H1 (cell line): ENCODE measurements around the gene CCDC192. TPM values are rescaled to one million over a fixed set of nuclear protein-coding genes. Genes with fewer than 3 reads are reported as not detected.

Experiments used
- CTCF ChIA-PET: fragments of 300-600 bp; sonication (Branson Sonifier 250); formaldehyde crosslinking; loops from one replicate; lab custom pipeline; 2021; ENCODE audit not compliant: partially characterized antibody; lab: Charles Lee
- POLR2A ChIA-PET: fragments of 300-600 bp; sonication (Branson Sonifier 250); formaldehyde crosslinking; loops from one replicate; lab custom pipeline; 2021; ENCODE audit warnings: inconsistent platforms; ENCODE audit not compliant: partially characterized antibody; lab: Charles Lee
- DNase-seq, 2 experiments: peaks; one replicate each; pipeline versions ENCODE4 v3.0.0 to v3.0.0-alpha.2; 2010 to 2022; ENCODE audit warnings: low spot score in 2 of 2, low read depth in 1 of 2, mixed read lengths in 1 of 2
- FAIRE-seq: peaks from 2 replicates; lab custom pipeline; 2011; peaks lifted over from hg19 to GRCh38; lab: Jason Lieb, UNC
- H2AFZ ChIP-seq: 2 replicates; pipeline ENCODE4 v1.8.1; 2012; ENCODE audit warnings: low read length, inconsistent platforms
- H2AK5ac ChIP-seq: 2 replicates; pipeline ENCODE4 v1.6.1; 2013; ENCODE audit warnings: low read depth, low read length
- H2BK120ac ChIP-seq: replicated peaks from 2 replicates; pipeline ENCODE3; 2013; ENCODE audit warnings: low read depth, low read length, inconsistent platforms
- H2BK12ac ChIP-seq: 2 replicates; pipeline ENCODE4 v1.6.1; 2013; ENCODE audit warnings: low read depth, low read length
- H2BK15ac ChIP-seq: 2 replicates; pipeline ENCODE4 v1.6.1; 2013; ENCODE audit warnings: low read length
- H2BK20ac ChIP-seq: 2 replicates; pipeline ENCODE4 v1.6.1; 2013; ENCODE audit warnings: low read length
- H2BK5ac ChIP-seq: 2 replicates; pipeline ENCODE4 v1.6.1; 2013; ENCODE audit warnings: low read depth, low read length
- H3K14ac ChIP-seq: 2 replicates; pipeline ENCODE4 v1.6.1; 2013; ENCODE audit warnings: inconsistent platforms; ENCODE audit not compliant: insufficient read length
- H3K18ac ChIP-seq: 2 replicates; pipeline ENCODE4 v1.6.1; 2013; ENCODE audit warnings: low read length; ENCODE audit errors: extremely low read depth
- H3K23ac ChIP-seq: 2 replicates; pipeline ENCODE4 v1.6.1; 2013; ENCODE audit warnings: inconsistent platforms; ENCODE audit not compliant: insufficient read length
- H3K23me2 ChIP-seq: 2 replicates; pipeline ENCODE4 v1.6.1; 2013; ENCODE audit warnings: low read depth, low read length
- H3K27ac ChIP-seq: 2 replicates; pipeline ENCODE4 v1.6.1; 2011; ENCODE audit warnings: low read depth, low read length, inconsistent platforms
- H3K27me3 ChIP-seq, 4 experiments: replicated peaks in 1 of 4; 1 replicate in 1 of 4; 2 replicates in 3 of 4; pipeline versions ENCODE4 v1.6.1 to v1.8.1; 2011 to 2013; ENCODE audit warnings: low read length in 3 of 4, mild to moderate bottlenecking in 3 of 4, inconsistent platforms in 2 of 4, mixed read lengths in 2 of 4, moderate library complexity in 1 of 4; ENCODE audit not compliant: control insufficient read depth in 3 of 4, insufficient read depth in 3 of 4; ENCODE audit errors: extremely low read depth in 1 of 4
- H3K36me3 ChIP-seq, 4 experiments: 2 replicates each; pipeline versions ENCODE4 v1.6.1 to v1.8.1; 2011 to 2013; ENCODE audit warnings: mild to moderate bottlenecking in 4 of 4, low read length in 3 of 4, moderate library complexity in 2 of 4, control low read depth in 1 of 4, inconsistent platforms in 1 of 4; ENCODE audit not compliant: insufficient read depth in 4 of 4, control insufficient read depth in 2 of 4
- H3K4ac ChIP-seq: replicated peaks from 2 replicates; pipeline ENCODE3; 2013; ENCODE audit warnings: low read length, low read depth, mixed read lengths, inconsistent platforms; ENCODE audit not compliant: insufficient read length
- H3K4me1 ChIP-seq, 4 experiments: replicated peaks in 1 of 4; 1 replicate in 1 of 4; 2 replicates in 3 of 4; pipeline versions ENCODE4 v1.6.1 to v1.8.1; 2011 to 2013; ENCODE audit warnings: low read length in 3 of 4, inconsistent platforms in 2 of 4, mixed read lengths in 1 of 4; ENCODE audit not compliant: insufficient read depth in 4 of 4, control insufficient read depth in 3 of 4
- H3K4me2 ChIP-seq, 2 experiments: 2 replicates each; pipeline versions ENCODE4 v1.6.1 to v1.8.1; 2011 to 2013; ENCODE audit warnings: low read depth in 2 of 2, low read length in 2 of 2, control low read depth in 1 of 2, inconsistent platforms in 1 of 2, mild to moderate bottlenecking in 1 of 2; ENCODE audit not compliant: insufficient read depth in 1 of 2
- H3K4me3 ChIP-seq, 4 experiments: fragments of 200-600, 300-600 bp in 1 of 4; sonication (generic), shearing (Covaris generic), sonication (Bioruptor Twin) in 1 of 4; 2 replicates each; pipeline versions ENCODE4 v1.5.1 to v1.8.1; 2011 to 2016; ENCODE audit warnings: low read length in 4 of 4, low read depth in 3 of 4, control low read depth in 2 of 4, inconsistent platforms in 2 of 4, mild to moderate bottlenecking in 2 of 4, mixed read lengths in 1 of 4, moderate library complexity in 1 of 4; ENCODE audit not compliant: insufficient read depth in 2 of 4; ENCODE audit errors: extremely low read depth in 1 of 4
- H3K56ac ChIP-seq: replicated peaks from 2 replicates; pipeline ENCODE3; 2013; ENCODE audit warnings: low read depth, mild to moderate bottlenecking, mixed read lengths, low read length, inconsistent platforms; ENCODE audit not compliant: insufficient read length
- H3K79me1 ChIP-seq: 2 replicates; pipeline ENCODE4 v1.6.1; 2013; ENCODE audit warnings: low read depth, low read length, control low read depth
- H3K79me2 ChIP-seq, 2 experiments: 2 replicates each; pipeline versions ENCODE4 v1.6.1 to v1.8.1; 2012 to 2013; ENCODE audit warnings: low read length in 2 of 2, mild to moderate bottlenecking in 2 of 2, inconsistent platforms in 1 of 2; ENCODE audit not compliant: insufficient read depth in 2 of 2, control insufficient read depth in 1 of 2
- H3K9ac ChIP-seq, 4 experiments: replicated peaks in 1 of 4; 1 replicate in 1 of 4; 2 replicates in 3 of 4; pipeline versions ENCODE4 v1.6.1 to v1.8.1; 2011 to 2013; ENCODE audit warnings: low read depth in 3 of 4, low read length in 3 of 4, control low read depth in 2 of 4, mild to moderate bottlenecking in 2 of 4, moderate library complexity in 2 of 4, inconsistent platforms in 1 of 4; ENCODE audit errors: extremely low read depth in 1 of 4
- H3K9me3 ChIP-seq, 2 experiments: 2 replicates each; pipeline versions ENCODE4 v1.6.1 to v1.8.1; 2012 to 2013; ENCODE audit warnings: mild to moderate bottlenecking in 2 of 2, moderate library complexity in 2 of 2, control low read depth in 1 of 2, inconsistent platforms in 1 of 2, low read depth in 1 of 2, low read length in 1 of 2, mixed read lengths in 1 of 2; ENCODE audit not compliant: insufficient read depth in 2 of 2
- H4K20me1 ChIP-seq, 2 experiments: replicated peaks in 1 of 2; 2 replicates each; pipeline versions ENCODE3 to v1.8.1; 2011 to 2013; ENCODE audit warnings: inconsistent platforms in 2 of 2, low read length in 2 of 2, mild to moderate bottlenecking in 1 of 2; ENCODE audit not compliant: insufficient read depth in 2 of 2, control insufficient read depth in 1 of 2
- H4K5ac ChIP-seq: 2 replicates; pipeline ENCODE4 v1.6.1; 2013; ENCODE audit warnings: low read length, low read depth, mixed read lengths, inconsistent platforms; ENCODE audit not compliant: insufficient read length
- H4K8ac ChIP-seq: 2 replicates; pipeline ENCODE4 v1.8.0; 2013; ENCODE audit warnings: mild to moderate bottlenecking, moderate library complexity, low read length, inconsistent platforms; ENCODE audit not compliant: insufficient read depth; ENCODE audit errors: extremely low read depth
- H4K91ac ChIP-seq: replicated peaks from 2 replicates; pipeline ENCODE3; 2013; ENCODE audit warnings: low read length, mixed read lengths, inconsistent platforms; ENCODE audit not compliant: insufficient read length
- ASH2L ChIP-seq: fragments of 200-600, 300-600 bp; sonication (generic); IDR thresholded peaks from one replicate; pipeline ENCODE4 v1.7.1; 2017; ENCODE audit warnings: low read length
- CBX5 ChIP-seq: fragments of 300-800, 300-1000 bp; sonication (generic); IDR thresholded peaks from 2 replicates; pipeline ENCODE4 v1.7.1; 2016; ENCODE audit warnings: antibody characterized with exemption, low read length, low read depth
- E2F6 ChIP-seq: IDR thresholded peaks from 2 replicates; pipeline ENCODE4 v1.6.1; 2012; ENCODE audit warnings: inconsistent platforms
- EP300 ChIP-seq, 2 experiments: IDR thresholded peaks; 1 replicate in 1 of 2; 2 replicates in 1 of 2; pipeline ENCODE4 v1.6.1; 2011 to 2012; ENCODE audit warnings: low read depth in 2 of 2, low read length in 2 of 2, mild to moderate bottlenecking in 2 of 2, borderline replicate concordance in 1 of 2, inconsistent platforms in 1 of 2, moderate library complexity in 1 of 2
- EZH2 ChIP-seq: fragments of 200-600 bp; sonication (generic); IDR thresholded peaks from 2 replicates; pipeline ENCODE4 v1.7.1; 2012; ENCODE audit warnings: low read depth, mild to moderate bottlenecking, moderate library complexity, low read length, inconsistent platforms; ENCODE audit not compliant: severe bottlenecking
- GABPA ChIP-seq: IDR thresholded peaks from 2 replicates; pipeline ENCODE4 v1.6.1; 2011; ENCODE audit warnings: mild to moderate bottlenecking, low read length, moderate library complexity, borderline replicate concordance; ENCODE audit not compliant: insufficient read depth
- NRF1 ChIP-seq: IDR thresholded peaks from 2 replicates; pipeline ENCODE4 v1.6.1; 2011; ENCODE audit warnings: mild to moderate bottlenecking, low read depth, low read length, improper control_type of control experiment
- POLR2AphosphoS5 ChIP-seq: IDR thresholded peaks from 2 replicates; pipeline ENCODE4 v1.6.1; 2011; ENCODE audit warnings: low read depth, low read length
- POU5F1 ChIP-seq: IDR thresholded peaks from 2 replicates; pipeline ENCODE4 v1.6.1; 2011; ENCODE audit warnings: low read depth, mild to moderate bottlenecking, low read length, moderate library complexity
- RXRA ChIP-seq: IDR thresholded peaks from 2 replicates; pipeline ENCODE4 v1.6.1; 2011; ENCODE audit warnings: low read depth, mild to moderate bottlenecking, low read length, moderate library complexity; ENCODE audit not compliant: insufficient read depth
- SIN3A ChIP-seq, 2 experiments: IDR thresholded peaks in 1 of 2; conservative IDR thresholded peaks in 1 of 2; 2 replicates each; pipeline ENCODE4 v1.6.1; 2011 to 2012; ENCODE audit warnings: low read length in 2 of 2, improper control_type of control experiment in 1 of 2, low read depth in 1 of 2, mild to moderate bottlenecking in 1 of 2
- SP1 ChIP-seq: IDR thresholded peaks from 2 replicates; pipeline ENCODE4 v1.6.1; 2011; ENCODE audit warnings: low read depth, low read length
- SRF ChIP-seq: IDR thresholded peaks from 2 replicates; pipeline ENCODE4 v1.6.1; 2011; ENCODE audit warnings: mild to moderate bottlenecking, low read depth, low read length, moderate library complexity
- WGBS, 2 experiments: shearing (Covaris generic) in 1 of 2; methylation state at CpG; one replicate each; pipeline versions ENCODE4 v1.1.6 to v1.1.7; 2013 to 2015; ENCODE audit warnings: low lambda C conversion rate in 2 of 2, mixed read lengths in 2 of 2, inconsistent platforms in 1 of 2, low coverage in 1 of 2, missing lambda C conversion rate in 1 of 2; ENCODE audit not compliant: insufficient replicate concordance in 2 of 2, insufficient coverage in 1 of 2, insufficient read length in 1 of 2; ENCODE audit errors: extremely low coverage in 1 of 2, missing lambda C conversion rate in 1 of 2; 5-methylcytosine and 5-hydroxymethylcytosine counted together
- polyA plus RNA-seq, 7 experiments: library from polyadenylated mRNA; depleted of rRNA in 3 of 7; stranded (reverse) in 5 of 7; unstranded in 2 of 7; fragments of >200 nt in 5 of 7; fragments of 200-250 nt in 2 of 7; gene quantifications; 1 replicate in 5 of 7; 2 replicates in 1 of 7; 4 replicates in 1 of 7; pipeline versions ENCODE4 v1.2.1 to v1.2.3, GENCODE V29; 2011 to 2013; ENCODE audit warnings: missing spikeins in 2 of 7, mixed read lengths in 2 of 7
- total RNA-seq: library from RNA; stranded (reverse); fragmentation: NEBNext Ultra II Directional; extraction: Animal tissue kit (Norgen Biotek cat#: 25700); gene quantifications from 2 replicates; pipeline ENCODE4 v1.2.1, GENCODE V29; 2021

CCDC192 gene
- total and polyA plus RNA-seq, 2 of the 8 experiments (the other 6 are each of a cell fraction or from before 2014, with no cell fraction given): 0.61 TPM; not detected in 1

DNA sequence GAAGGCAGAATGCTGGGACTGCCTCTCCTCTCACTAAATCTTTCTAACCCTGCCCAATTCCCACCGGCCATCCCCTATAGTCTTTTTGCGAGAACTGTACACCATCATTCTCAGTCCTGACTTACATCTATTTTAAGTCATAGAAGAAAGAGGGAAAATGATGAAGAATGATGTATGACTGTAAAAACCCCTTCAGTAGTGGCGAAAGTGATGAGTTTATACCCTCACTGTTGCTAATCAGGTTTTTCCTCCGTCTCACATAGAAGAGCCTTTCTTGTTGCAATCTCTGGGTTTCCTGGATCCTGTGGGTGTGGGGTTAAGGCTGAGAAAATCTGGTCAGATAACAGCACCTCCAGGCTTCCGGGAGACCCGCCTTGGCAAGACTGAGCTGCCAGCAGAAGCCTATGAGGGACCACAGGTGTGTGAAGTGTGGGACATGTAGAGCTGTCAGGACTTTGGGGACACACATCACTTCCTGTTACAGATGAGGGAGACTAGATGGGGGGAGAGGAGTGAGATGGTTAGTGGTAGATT, 233.3 kb downstream of the CCDC192 start:
- Histone ChIP-seq H2BK20ac (no peak overlapping the region), H3K4me2 (no peak overlapping the region), H3K14ac (no peak overlapping the region), H3K23me2 (no peaks in the 10 kb centered on the region), H4K91ac (no peak overlapping the region), H3K27me3 (peaks cover 42 to 65% (median 52%) of the 10 kb centered on the region in 4 experiments), H2BK12ac (no peak overlapping the region), H3K23ac (no peak overlapping the region), H3K4me3 (no peak overlapping the region), H3K9ac (no peak overlapping the region), H3K56ac (no peak overlapping the region), H4K20me1 (peaks cover 0 to 10% of the 10 kb centered on the region in 2 experiments), H2BK15ac (no peak overlapping the region), H4K8ac (no peak overlapping the region), H3K9me3 (no peaks in the 10 kb centered on the region), H3K18ac (no peak overlapping the region), H4K5ac (no peak overlapping the region), H3K79me2 (no peaks in the 10 kb centered on the region), H3K36me3 (no peaks in the 10 kb centered on the region), H2AFZ (no peak overlapping the region), H3K4me1 (peaks cover 0 to 3% (median under 1%) of the 10 kb centered on the region in 4 experiments; a peak in 2 of 7 replicates), H3K4ac (no peak overlapping the region), H2AK5ac (no peak overlapping the region), H3K79me1 (no peaks in the 10 kb centered on the region), H3K27ac (no peak overlapping the region), H2BK120ac (no peak overlapping the region), H2BK5ac (no peak overlapping the region)
- DNase-seq (no peak), FAIRE-seq (no peak)
- ChIA-PET CTCF (interaction anchor here (1.9 kb wide), 1 partner anchor 27 kb away, joined by 6 read pairs; no protein-coding TSS in a partner anchor), POLR2A (no interaction called here)
- 86% methylated on average over 6 of the region's 6 CpGs; no CpG with 5 or more reads in 1 of the 2 experiments for WGBS, 2 experiments
- TF ChIP-seq SP1: no peak
- no peak for TF ChIP-seq POU5F1
- TF ChIP-seq ASH2L: no peak
- TF ChIP-seq EZH2: no peak
- no peak for TF ChIP-seq EP300 (IDR thresholded peaks at IDR 0.05; ENCODE audit: borderline replicate concordance in 1 of 2, low read depth in 2 of 2, low read length in 2 of 2)
- no peak for TF ChIP-seq SIN3A (conservative IDR thresholded peaks at IDR 0.05 in 1 of 2, IDR thresholded peaks at IDR 0.05 in 1 of 2; ENCODE audit: low read depth in 1 of 2, low read length in 2 of 2)
- no peak for TF ChIP-seq RXRA
- TF ChIP-seq E2F6: no peak
- no peak for TF ChIP-seq SRF
- TF ChIP-seq CBX5: no peak
- TF ChIP-seq POLR2AphosphoS5: no peak
- TF ChIP-seq NRF1: no peak
- TF ChIP-seq GABPA: no peak
